Activated T-cell treated with anti-CD3 and anti-CD28 coated beads for 48 hours (primary cell): ENCODE measurements around the gene AGPAT3.

ENCODE experiments used
- DNase-seq: peaks from one replicate; pipeline ENCODE4 v3.0.0-alpha.2; 2020; ENCODE audit warnings: low read depth

The AGPAT3 gene

DNA sequence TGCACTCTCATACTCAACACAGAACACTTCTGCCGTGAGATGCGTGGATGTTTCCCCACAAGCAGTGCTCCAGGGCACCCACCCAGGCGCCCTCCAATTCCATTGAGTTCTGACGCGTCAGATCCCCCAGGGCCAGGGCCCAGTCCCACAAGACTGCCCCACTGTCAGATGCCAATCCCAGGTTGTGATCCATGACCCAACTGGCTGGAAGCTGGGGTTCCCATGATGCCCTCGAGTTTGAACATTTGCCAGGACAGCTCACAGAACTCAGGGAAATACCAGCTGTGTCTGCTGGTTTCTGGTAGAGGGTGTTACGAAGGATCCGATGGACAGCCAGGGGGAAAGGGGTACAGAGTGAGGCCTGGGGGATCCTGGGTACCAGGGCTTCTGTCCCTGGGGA lies 58.4 kb downstream of the AGPAT3 start:
- DNase-seq, result no peak

DNA sequence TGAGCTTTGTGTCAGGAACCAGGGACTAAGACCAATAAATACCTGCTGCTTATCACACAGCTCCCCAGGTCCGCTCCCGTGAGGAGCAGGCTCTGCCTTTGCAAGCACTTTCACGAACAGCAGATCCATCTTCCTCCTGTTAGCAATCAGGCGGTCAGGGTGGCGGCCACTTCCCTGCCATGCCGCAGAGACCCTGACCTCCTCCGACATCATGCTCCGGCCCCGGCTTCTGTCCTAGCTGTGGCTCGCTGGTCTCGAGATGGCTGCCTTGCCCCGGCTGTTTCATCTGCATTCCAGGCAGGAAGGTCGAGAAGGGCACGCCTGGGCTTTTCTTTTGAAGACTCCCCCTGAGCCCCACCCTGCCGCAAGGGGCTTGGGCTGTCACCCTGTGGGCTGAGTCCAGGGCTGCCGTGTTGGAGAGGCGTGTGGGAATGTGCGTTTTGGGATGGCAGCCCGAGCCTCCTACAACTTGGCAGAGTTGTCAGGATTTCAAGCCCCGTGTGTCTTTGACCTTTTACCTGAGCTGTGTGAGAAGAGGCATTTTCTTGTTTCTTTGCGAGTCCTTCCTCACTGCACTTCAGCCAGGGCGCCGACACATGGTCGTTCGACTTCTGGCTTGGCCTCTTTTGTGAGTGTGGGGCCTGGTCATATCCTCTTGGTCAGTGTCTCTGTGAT lies 59.5 kb downstream of the AGPAT3 start:
- no peak for DNase-seq

DNA sequence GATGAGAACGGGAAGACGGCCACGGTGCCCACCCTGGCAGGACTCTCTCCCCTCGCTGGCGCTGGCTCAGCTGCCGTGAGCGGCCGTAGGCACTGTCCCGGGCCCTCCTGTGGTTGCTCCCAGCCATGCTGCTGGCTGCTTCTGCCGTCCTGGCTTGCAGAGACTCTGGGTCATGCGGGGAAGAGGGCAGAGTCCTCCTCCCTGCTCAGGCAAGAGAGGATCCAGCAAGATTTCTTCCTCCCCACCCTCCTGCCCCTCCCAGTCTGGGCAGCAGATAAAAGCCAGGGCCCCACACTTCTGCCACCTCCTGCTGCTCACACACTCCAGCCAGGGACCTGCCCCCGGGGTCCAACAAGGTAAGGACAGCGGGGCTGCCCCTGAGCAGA lies 60.1 kb downstream of the AGPAT3 start:
- no peak for DNase-seq

DNA sequence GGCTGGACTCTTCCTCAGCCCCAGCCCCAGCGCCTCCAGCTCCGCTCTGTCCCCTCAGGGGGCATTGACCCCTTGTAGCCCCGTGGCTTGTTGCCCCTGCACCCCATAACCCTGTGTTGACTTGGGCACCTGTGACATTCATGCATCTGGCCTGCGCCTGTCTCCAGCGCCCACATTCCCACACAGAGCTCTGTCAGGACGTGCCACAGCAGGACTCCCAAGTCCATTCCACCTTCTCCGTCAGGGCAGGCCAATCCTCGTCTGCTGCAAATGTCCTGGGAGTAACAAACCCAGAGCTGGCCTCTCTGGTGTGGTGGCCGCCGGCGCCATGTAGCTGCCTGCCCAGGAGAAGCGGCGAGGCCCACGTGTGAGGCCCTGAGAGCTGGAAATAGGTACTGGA lies 60.6 kb downstream of the AGPAT3 start:
- DNase-seq, result no peak

DNA sequence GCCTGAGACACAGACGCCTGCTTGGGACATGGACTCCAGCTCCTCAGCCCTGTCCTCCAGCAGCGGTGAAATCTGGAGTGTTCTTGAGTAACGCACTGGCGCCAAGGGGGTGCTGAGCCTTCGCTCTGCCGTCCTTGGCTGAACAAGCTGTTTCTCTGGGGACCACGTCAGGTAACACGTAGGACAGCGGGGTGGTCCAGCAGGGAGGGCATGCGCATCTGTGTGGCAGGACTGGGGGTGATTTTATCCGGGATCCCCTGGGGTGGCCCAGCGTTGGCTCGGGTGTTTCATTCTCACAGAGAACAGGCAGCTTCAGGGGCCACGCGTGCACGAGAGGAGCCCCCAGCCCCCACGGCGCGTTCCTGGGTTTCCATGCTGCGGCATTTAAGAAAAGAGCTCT lies 61.2 kb downstream of the AGPAT3 start:
- DNase-seq, result no peak

DNA sequence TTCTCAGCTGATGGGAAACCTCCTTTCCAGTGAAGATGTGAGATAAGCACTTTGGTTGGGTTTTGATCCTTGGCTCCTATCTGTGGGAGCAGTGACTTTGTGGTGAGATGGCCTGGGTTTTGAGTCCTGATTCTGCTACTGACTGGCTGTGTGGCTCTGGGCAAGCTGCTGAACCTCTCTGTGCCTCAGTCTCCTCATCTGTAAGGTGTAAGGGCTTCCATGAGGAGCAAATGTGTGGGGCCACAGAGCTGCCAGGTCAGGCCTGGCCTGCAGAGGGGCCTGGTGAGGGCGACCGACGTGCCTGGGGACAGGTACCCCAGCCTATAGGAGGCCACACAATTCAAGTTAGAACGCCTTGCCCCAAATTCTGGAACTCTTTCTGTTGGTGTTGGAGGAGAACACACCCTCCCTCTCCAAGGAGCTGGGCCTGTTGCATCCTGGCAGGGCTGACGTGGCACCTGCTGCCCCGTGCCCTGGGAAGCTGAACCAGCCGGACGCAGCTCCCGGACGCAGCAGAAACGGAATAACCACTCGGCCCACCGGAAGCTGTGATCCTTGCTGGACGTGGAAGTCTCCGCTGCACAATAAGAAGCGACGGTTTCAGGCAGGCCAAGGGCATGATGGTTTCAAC lies 62.7 kb downstream of the AGPAT3 start:
- no peak for DNase-seq

DNA sequence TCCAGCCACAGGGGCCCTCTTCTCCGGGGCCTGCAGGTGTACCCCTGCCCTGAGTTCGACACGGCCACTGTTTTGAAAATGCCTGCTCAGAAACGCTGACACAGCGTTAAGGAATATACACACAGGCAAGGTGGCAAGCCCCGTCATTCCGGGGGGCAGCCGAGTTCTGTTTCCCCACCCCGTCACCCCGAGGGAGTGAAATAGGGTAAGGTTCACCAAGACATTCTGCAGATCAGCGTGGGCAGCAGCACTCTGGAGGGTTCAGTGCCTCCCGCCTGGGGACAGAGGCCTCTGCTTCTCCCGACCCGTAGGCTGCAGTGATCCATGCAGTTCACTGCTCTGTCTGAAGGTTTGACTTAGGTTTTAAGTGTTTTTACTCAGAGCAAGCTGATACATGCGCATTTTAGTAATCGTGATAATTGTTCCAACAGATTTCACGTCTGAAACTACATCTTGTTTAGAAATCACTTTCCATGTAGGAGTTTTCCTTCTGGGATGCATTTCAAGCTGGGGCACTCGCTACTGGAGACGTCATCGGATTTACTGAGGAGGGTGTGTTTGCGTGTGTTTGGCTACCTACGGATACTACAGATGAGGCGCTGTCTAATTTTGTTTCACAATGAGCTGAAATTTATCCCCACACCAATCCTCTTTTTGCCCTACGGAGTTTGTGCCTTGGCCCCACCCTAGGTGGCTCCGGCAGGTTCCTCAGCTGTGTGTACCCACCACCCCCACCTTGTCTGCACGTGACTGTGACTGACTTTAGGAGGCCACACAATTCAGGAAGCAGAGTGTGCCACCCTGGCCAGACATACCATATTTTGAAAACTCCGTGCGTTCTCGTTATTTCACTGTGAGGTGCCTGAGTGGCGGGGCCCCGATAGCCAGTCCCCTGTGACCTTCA lies 63.5 kb downstream of the AGPAT3 start:
- DNase-seq, result no peak

DNA sequence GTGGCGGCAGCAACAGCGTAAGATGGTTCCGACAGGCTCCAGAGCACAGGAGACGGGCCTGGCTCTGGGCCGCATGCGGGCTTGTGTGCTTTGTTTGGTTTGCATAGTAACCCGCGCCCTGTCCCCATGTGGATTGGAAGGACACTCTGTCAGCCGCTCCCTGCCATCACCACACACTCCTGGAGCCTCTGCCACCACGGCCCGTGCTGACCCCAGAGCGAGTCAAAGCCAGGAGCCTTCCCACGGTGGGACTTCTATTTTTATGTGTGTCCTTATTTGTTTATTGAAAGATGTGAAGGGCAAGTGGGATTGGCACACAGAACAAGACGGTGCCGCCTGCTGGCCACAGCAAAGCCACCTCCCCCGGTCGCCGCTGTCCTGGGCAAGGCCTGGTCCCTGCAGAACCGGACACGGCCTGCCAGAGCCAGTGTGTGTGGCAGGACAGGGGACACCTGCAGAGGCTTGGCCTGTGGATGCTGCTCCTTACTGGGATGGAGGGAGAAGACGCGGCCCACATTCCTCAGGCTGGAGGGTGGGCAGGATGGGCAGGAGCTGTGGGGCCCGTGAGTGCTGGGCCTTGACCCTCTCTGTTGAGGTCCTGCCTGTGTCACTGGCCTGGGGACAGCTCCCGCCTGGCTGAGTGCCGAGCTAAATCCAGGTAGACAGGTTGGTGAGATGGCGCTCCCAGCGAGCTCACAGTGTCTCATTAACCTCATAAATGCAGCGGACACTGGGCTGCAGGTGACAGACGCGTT lies 64.4 kb downstream of the AGPAT3 start:
- DNase-seq, result no peak

DNA sequence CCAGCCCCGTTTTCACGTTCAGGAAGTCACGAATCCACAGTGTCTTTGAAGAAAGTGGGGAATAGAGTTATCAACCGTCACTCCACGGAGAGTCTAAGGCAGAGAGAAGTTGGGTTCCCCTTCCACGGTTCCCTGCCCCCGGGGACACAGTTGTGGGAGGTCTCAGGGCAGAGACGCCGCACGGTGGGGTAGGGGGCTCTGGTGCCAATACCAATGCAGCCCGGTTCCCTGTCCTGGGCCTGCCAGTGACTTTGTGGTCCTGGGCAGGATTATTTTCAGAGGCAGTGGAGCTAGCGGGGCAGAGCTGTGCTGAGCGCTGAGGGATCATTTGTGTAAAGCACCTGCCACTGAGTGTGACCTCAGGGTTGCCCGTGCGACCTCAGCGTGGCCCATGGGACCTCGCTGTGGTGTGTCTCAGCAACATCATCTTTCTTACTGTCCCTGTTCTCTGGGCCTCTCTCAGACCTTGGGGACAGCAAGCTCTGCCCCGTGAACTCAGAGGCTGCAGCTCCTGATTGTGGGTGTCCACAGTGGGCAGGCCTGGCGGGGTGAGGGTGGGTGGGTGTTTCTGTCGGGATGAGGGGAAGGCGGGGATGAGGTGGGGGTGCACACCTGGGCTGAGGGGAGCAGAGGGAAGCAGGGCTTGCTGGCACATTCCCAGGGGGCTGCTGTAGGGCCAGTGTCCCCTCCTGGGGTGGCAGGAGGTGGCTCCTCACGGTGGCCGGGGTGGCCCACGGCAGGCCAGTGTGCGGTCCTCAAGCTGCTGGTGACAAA lies 65.2 kb downstream of the AGPAT3 start:
- no peak for DNase-seq

DNA sequence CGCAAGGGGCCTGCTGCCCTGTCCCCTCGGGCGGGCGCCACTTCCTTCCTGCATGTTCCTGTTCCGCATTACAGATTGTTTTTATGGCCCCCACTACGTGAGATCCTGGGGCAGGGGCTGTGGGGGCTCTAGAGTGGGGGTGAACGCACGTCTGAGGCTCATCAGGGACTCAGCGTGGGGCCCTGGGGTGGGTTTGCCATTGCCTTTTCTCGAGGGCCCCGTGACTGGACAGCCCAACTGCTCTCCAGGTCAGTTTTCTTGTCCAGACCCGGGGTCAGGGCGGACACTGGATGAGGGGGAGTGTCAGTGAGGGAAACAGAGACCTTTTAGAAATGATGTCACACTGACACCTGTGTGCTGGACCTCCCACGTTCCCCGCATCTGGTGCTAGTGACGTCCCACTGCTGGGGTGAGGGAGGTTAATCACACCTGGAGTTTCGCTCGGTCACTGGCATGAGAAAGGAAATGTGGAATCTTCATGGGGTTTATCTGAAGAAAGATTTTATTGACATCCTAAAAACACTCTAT lies 65.9 kb downstream of the AGPAT3 start:
- no peak for DNase-seq

DNA sequence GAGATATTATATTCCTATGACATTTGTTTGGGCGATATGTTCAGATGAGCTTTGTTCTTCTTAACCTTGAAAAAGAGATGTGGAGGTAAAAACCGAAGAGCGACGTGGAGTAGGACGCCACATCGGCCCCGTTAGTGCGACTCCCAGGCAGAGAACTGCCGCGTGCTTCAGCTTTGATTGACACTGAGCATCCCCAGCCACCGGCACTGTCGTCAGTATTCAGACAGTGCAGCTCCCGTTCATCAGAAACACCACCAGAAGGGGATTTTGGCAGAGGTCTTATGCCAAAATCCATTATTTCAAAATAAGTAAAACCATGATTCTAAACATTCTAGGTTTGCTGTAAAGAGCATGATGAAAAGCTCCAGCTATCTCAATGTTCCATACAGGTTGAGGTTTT lies 66.5 kb downstream of the AGPAT3 start:
- no peak for DNase-seq

DNA sequence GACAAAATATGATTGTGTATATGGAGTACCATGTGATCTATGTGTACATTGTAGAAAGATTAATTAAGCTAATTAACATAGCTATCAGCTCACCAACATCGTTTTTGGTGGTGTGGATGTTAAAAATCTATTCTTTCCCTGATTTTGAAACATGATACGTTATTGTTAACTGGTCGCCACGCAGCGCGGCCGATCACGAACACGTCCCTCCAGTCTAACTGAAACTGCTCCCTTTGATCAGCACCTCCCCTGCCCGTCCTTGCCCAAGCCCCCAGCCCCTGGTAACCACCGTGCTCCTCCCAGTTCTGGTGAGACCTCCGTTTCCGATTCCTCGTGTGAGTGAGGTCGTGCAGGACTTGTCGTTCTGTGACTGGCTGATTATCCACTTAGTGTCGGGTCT lies 67.0 kb downstream of the AGPAT3 start:
- DNase-seq, result no peak

DNA sequence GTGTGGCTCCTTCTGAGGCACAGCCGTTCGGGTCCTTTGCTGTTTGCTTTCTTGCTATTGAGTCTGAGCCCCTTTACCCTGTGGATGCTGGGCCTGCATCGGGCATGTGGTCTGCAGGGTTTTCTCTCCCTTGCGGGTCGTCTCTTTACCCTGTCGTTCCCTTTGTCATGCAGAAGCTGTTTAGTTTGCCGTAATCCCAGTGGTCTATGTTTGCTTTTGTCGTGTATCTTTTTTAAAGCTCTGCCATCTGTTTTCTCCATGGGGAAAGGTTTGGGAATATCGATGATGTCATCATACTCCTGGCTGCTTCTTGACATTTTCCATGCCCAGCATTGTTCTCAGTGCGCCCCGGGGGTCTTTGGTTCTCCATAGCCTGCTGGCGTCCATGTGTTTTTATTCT lies 68.2 kb downstream of the AGPAT3 start:
- no peak for DNase-seq

DNA sequence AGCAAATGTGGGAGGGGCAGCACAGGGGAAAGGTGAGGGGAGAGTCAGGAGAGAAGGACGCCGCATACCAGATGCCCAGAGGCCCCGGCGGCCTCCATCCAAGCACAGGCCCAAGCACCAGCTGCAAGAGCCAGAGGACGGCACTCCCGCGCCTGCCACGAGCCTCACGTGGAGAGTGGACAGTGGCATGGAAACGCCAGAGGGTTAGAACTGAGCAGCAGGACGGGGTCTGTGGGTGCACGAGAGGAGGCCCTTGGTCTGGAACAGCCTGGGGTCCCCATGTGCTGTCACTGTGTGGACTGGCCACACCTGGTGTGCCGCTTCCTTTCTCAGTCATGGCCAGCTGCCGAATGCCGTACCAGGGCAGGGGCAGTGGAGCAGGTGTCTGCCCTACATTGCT lies 68.7 kb downstream of the AGPAT3 start:
- no peak for DNase-seq

DNA sequence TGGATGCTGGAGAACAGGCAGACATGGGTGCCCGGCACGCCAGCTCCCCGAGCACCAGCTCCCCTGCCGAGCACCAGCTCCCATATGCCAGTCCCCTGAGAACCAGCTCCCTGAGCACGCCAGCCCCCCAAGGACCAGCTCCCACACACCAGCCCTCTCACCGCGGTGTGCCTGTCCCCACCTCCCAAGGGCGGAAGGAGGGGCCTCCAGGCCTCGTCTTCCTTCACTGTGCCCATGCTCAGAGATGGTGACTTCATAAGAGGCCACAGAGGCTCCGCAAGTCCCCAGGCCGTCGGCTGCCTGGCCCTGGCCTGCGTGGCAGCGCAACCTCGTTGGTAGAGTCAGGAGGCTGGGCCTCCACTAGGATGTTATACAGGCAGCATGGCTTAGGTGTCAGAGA lies 69.1 kb downstream of the AGPAT3 start:
- no peak for DNase-seq

DNA sequence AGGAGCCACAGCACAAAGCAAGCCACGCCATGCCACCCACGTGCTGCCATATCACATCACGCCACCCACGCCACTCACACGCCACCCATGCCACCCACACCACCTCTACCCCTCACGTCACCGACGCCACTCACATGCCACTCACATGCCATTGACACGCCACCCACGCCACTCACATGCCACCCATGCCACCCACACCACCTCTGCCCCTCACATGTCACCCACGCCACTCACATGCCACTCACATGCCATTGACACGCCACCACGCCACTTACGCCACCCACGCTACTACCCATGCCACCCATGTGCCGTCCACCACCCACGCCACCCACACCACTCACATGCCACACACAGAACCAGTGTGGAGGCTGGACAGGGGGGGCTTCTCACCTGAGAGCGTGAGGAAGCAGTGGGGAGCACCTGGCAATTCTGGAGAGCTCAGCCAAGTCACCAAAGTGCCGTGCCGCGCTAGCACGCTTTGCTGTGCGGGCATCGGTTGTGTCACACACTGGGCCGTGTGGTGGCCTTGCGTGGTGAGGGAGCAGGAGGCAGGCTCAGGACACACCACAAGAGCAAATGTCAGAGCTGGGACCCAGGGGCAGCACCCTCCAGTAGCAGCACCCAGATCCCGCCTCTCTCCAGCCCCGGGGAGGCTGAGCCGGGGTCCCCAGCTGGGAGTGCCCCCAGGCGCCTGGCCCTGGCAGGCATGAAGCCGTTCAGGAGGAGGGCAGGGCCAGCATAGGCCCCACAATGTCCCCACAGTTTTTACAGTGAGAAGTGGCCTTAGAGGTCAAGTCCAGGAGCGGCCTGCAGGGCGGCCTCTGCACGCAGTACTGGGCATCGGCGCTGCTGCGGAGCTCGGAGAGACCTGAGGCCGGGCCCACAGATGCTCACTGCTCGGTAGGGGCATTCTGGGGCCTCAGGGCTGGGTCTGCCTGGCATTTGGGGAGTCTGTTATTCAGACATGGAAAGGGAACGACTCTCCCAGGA lies 70.0 kb downstream of the AGPAT3 start:
- no peak for DNase-seq

DNA sequence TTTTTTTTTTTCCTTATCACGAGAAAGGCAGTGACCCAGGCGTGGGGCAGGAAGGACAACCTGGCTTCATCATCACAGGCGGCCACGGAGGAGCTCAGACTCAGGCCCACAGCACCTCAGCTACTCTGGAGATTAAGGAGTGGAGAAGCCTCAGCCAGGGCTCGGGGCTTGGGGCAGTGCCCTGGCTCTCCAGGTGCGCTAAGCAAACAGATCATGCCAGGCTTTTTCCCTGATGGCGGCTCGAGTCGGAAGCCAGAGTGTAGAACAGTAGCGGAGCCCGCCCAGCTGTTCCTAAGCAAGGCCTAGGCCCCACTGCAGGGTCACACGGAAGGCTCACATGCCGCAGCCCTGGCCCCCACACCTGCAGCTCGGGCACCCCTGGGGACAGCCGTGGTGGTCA lies 70.7 kb downstream of the AGPAT3 start:
- DNase-seq, result no peak

DNA sequence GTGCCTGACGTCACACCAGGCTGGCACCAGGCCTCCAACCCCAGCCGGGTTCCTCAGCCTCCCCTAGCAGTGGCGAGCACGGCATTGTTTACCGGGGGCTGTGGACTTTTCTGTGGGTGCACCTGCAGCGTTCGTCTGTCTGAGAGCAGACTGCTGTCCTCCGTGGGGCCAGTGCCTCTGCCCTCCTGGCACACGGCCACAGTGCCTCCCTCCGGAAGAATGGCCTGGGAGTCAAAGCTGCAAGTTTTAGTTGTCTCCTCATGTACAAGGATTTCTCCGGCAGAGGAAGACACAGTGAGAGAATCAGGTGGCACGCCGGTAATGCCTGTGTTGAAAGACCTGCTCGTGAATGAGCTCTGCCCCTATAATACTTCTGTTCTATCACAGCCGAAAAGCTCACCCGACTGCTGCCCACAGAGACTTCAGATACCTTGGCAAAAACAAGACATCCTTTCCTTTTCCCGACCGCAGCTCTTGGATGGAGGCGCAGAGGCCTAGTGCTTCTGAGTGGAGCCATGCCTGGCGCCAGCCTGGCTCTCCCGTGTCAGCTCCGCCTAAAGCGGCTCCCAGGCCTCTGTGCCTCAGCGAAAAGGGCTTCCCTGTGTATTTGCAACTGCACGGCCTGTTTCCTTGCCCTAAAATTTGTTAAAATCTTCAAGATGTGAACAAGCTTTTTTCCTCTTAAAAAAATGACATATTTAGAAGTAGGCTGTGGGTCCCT lies 71.4 kb downstream of the AGPAT3 start:
- no peak for DNase-seq

DNA sequence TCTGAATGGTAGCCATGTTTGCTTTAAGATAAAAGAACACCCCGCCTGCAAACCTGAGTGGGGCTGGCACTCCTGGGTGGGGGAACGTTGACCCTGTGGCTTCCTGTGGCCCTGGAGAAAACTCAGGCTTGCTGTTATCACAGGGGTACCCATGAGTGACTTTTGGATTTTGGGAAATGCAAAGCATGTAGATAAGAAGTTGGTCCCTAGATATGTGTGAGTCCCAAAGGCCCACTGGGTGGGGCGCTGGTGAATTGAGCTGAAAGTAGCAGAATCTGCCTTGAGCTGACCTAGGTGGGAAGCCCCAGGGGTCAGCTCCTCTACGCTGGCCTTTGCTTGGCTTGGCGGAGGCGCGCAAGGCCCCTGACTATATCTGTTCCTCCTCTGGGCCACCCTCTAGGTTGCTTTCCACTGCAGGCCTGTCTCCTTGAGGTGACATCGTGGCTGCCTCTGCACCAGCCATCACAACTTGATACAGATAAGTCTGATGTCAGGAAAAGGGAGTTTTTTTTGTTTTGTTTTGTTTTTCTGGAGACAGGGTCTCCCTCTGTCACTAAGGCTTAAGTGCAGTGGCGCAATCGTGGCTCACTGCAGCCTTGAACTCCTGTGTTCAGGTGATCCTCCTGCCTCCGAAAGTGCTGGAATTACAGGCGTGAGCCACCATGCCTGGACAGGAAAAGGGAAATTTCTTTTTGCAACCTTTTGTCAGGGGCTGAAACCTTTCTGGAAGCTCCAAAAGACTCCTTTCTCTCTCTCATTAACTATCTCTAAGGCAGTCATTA lies 72.2 kb downstream of the AGPAT3 start:
- DNase-seq, result no peak
